ENCODE measurements around the gene GNGT1. TPM values are rescaled to one million over a fixed set of nuclear protein-coding genes. Genes with fewer than 3 reads are reported as not detected.

GNGT1 gene
- total RNA-seq, 2 donors from 2014 or later = not detected

- intact Hi-C loops (cut with DNase I) = no loop called here
- ATAC-seq (no peak), DNase-seq (no peak)
- Histone ChIP-seq H3K4me3 (no peak overlapping the region), H3K9me3 (no peaks in the 10 kb centered on the region), H3K4me1 (no peaks in the 10 kb centered on the region), H3K36me3 (replicated peaks in 1 of 2; ENCODE audit: insufficient read depth in 1 of 2, low read depth in 2 of 2) (no peaks in the 10 kb centered on the region), H3K27me3 (no peaks in the 10 kb centered on the region), H3K27ac (no peak overlapping the region)
- no peak for TF ChIP-seq CTCF (IDR thresholded peaks at IDR 0.05)
- no peak for TF ChIP-seq POLR2A (IDR thresholded peaks at IDR 0.05)
- 91 to 93% methylated on average over 1 of the region's 1 CpG for WGBS, 2 donors
Measured at GRCh38 chr7:93937818-93938217, 31.5 kb downstream of the GNGT1 start.

GRCh38 chr7:93938293-93938692 is 31.9 kb downstream of the GNGT1 start:
- Histone ChIP-seq H3K27ac (no peak overlapping the region), H3K9me3 (no peaks in the 10 kb centered on the region), H3K36me3 (replicated peaks in 1 of 2; ENCODE audit: insufficient read depth in 1 of 2, low read depth in 2 of 2) (no peaks in the 10 kb centered on the region), H3K4me3 (no peak overlapping the region), H3K4me1 (no peaks in the 10 kb centered on the region), H3K27me3 (no peaks in the 10 kb centered on the region)
- ATAC-seq (no peak), DNase-seq (no peak)
- intact Hi-C loops (cut with DNase I) = no loop called here
- TF ChIP-seq POLR2A (IDR thresholded peaks at IDR 0.05) (no peak), CTCF (IDR thresholded peaks at IDR 0.05) (no peak)

- no peak overlapping the region for H3K4me3 ChIP-seq
- no peak for ATAC-seq
- H3K9me3 ChIP-seq = no peaks in the 10 kb centered on the region
- H3K27ac ChIP-seq = no peak overlapping the region
- no peaks in the 10 kb centered on the region for H3K4me1 ChIP-seq
- H3K27me3 ChIP-seq = no peaks in the 10 kb centered on the region
- intact Hi-C loops (cut with DNase I) = no loop called here
- WGBS, 2 donors = 73 to 75% methylated on average over 2 of the region's 2 CpGs
- H3K36me3 ChIP-seq (replicated peaks in 1 of 2; ENCODE audit: insufficient read depth in 1 of 2, low read depth in 2 of 2) = no peaks in the 10 kb centered on the region
- DNase-seq = no peak
- TF ChIP-seq CTCF (IDR thresholded peaks at IDR 0.05) (no peak), POLR2A (IDR thresholded peaks at IDR 0.05) (no peak)
Measured at GRCh38 chr7:93941945-93942344, 35.6 kb downstream of the GNGT1 start.

GRCh38 chr7:93943816-93944540 is 37.6 kb downstream of the GNGT1 start:
- TF ChIP-seq POLR2A (IDR thresholded peaks at IDR 0.05) (no peak), CTCF (IDR thresholded peaks at IDR 0.05) (no peak)
- Histone ChIP-seq H3K4me3 (no peak overlapping the region), H3K36me3 (replicated peaks in 1 of 2; ENCODE audit: insufficient read depth in 1 of 2, low read depth in 2 of 2) (no peaks in the 10 kb centered on the region), H3K4me1 (no peaks in the 10 kb centered on the region), H3K27ac (no peak overlapping the region), H3K27me3 (no peaks in the 10 kb centered on the region), H3K9me3 (no peaks in the 10 kb centered on the region)
- intact Hi-C loops (cut with DNase I) = no loop called here
- 43 to 47% methylated on average over 4 of the region's 4 CpGs for WGBS, 2 donors
- no peak for DNase-seq
- no peak for ATAC-seq

- Histone ChIP-seq H3K4me1 (no peaks in the 10 kb centered on the region), H3K36me3 (replicated peaks in 1 of 2; ENCODE audit: insufficient read depth in 1 of 2, low read depth in 2 of 2) (no peaks in the 10 kb centered on the region), H3K27me3 (no peaks in the 10 kb centered on the region), H3K9me3 (no peaks in the 10 kb centered on the region), H3K27ac (no peak overlapping the region), H3K4me3 (no peak overlapping the region)
- TF ChIP-seq POLR2A (IDR thresholded peaks at IDR 0.05) (no peak), CTCF (IDR thresholded peaks at IDR 0.05) (no peak)
- intact Hi-C loops (cut with DNase I) = no loop called here
- 9 to 23% methylated on average over 1 of the region's 1 CpG for WGBS, 2 donors
- peak; percentile 33 for ATAC-seq
- no peak for DNase-seq
Measured at GRCh38 chr7:93944673-93945072, 38.3 kb downstream of the GNGT1 start.

Data from body of pancreas (tissue), 4 donors.